Measurements from ENCODE around the gene INPP5A.

GRCh38 chr10:132669208-132669861, 131.7 kb downstream of the INPP5A start:
- TF ChIP-seq CTCF (IDR thresholded peaks at IDR 0.05): no peak
- TF ChIP-seq EZH2 (IDR thresholded peaks at IDR 0.05): no peak
